Parathyroid adenoma (tissue), 2 donors: Measurements from ENCODE around the gene SRGAP1.

ENCODE experiments used
- H2AFZ ChIP-seq: fragments of 300-600 bp; sonication (generic); one replicate; pipeline ENCODE4 v1.7.0; 2017; ENCODE audit warnings: antibody characterized with exemption, mild to moderate bottlenecking
- H3K27ac ChIP-seq: fragments of 300-600 bp; sonication (generic); one replicate; pipeline ENCODE4 v1.7.0; 2017
- H3K27me3 ChIP-seq: fragments of 300-600 bp; sonication (generic); one replicate; pipeline ENCODE4 v1.7.0; 2017; ENCODE audit warnings: low read length; ENCODE audit not compliant: control insufficient read depth, insufficient read depth
- H3K36me3 ChIP-seq: fragments of 300-600 bp; sonication (generic); one replicate; pipeline ENCODE4 v1.7.0; 2017; ENCODE audit warnings: low read length; ENCODE audit not compliant: control insufficient read depth, insufficient read depth
- H3K4me1 ChIP-seq: fragments of 300-600 bp; sonication (generic); one replicate; pipeline ENCODE4 v1.7.0; 2017; ENCODE audit warnings: control low read depth
- H3K4me2 ChIP-seq: fragments of 300-600 bp; sonication (generic); one replicate; pipeline ENCODE4 v1.7.0; 2017; ENCODE audit warnings: low read length
- H3K4me3 ChIP-seq: fragments of 300-600 bp; sonication (generic); one replicate; pipeline ENCODE4 v1.7.0; 2017; ENCODE audit warnings: low read depth, low read length
- H3K79me2 ChIP-seq: fragments of 300-600 bp; sonication (generic); one replicate; pipeline ENCODE4 v1.7.0; 2017; ENCODE audit warnings: control low read depth
- H3K9ac ChIP-seq: fragments of 300-600 bp; sonication (generic); one replicate; pipeline ENCODE4 v1.7.0; 2017; ENCODE audit warnings: mild to moderate bottlenecking
- H3K9me3 ChIP-seq: fragments of 300-600 bp; sonication (generic); one replicate; pipeline ENCODE4 v1.7.0; 2017; ENCODE audit warnings: low read length; ENCODE audit not compliant: control insufficient read depth
- CTCF ChIP-seq: fragments of 300-600 bp; sonication (generic); IDR thresholded peaks from one replicate; pipeline ENCODE4 v1.7.0; 2017; ENCODE audit warnings: antibody characterized with exemption, mild to moderate bottlenecking
- donor health status: primary hyperparathyroidism.

The SRGAP1 gene

GRCh38 chr12:63846238-63846967 lies 1.9 kb downstream of the SRGAP1 start:
- Histone ChIP-seq H3K79me2 (peaks cover 39% of the 10 kb centered on the region), H3K9me3 (no peaks in the 10 kb centered on the region), H2AFZ (peak overlapping the region; percentile 6), H3K27ac (peak overlapping the region; percentile 82), H3K4me2 (peak overlapping the region; percentile 60), H3K27me3 (no peaks in the 10 kb centered on the region), H3K36me3 (no peaks in the 10 kb centered on the region), H3K4me1 (peaks cover 9% of the 10 kb centered on the region), H3K4me3 (peak overlapping the region; percentile 87), H3K9ac (no peak overlapping the region)
- TF ChIP-seq CTCF, result no peak

- no peaks in the 10 kb centered on the region for H3K36me3 ChIP-seq
- no peak for TF ChIP-seq CTCF
- H3K27ac ChIP-seq, result no peak overlapping the region
- H3K9me3 ChIP-seq, result no peaks in the 10 kb centered on the region
- H3K27me3 ChIP-seq, result no peaks in the 10 kb centered on the region
- H3K4me3 ChIP-seq, result no peak overlapping the region
- H3K9ac ChIP-seq, result no peak overlapping the region
- peak overlapping the region; percentile 2 for H2AFZ ChIP-seq
- H3K4me2 ChIP-seq, result peak overlapping the region; percentile 1
- peaks cover 9% of the 10 kb centered on the region for H3K4me1 ChIP-seq
- H3K79me2 ChIP-seq, result peaks cover 57% of the 10 kb centered on the region
These were observed 4.0 kb downstream of the SRGAP1 start for GRCh38 chr12:63848450-63848849.

- H3K9me3 ChIP-seq, result no peaks in the 10 kb centered on the region
- TF ChIP-seq CTCF, result no peak
- H2AFZ ChIP-seq, result no peak overlapping the region
These were observed 4.7 kb downstream of the SRGAP1 start for GRCh38 chr12:63849106-63849620.

GRCh38 chr12:63849641-63850040 lies 5.1 kb downstream of the SRGAP1 start:
- no peak overlapping the region for H3K27ac ChIP-seq
- no peak overlapping the region for H3K4me3 ChIP-seq
- peaks cover 9% of the 10 kb centered on the region for H3K4me1 ChIP-seq
- H3K9me3 ChIP-seq, result no peaks in the 10 kb centered on the region
- no peak overlapping the region for H2AFZ ChIP-seq
- no peaks in the 10 kb centered on the region for H3K27me3 ChIP-seq
- TF ChIP-seq CTCF, result no peak
- no peaks in the 10 kb centered on the region for H3K36me3 ChIP-seq
- H3K4me2 ChIP-seq, result no peak overlapping the region
- H3K79me2 ChIP-seq, result peaks cover 63% of the 10 kb centered on the region
- H3K9ac ChIP-seq, result no peak overlapping the region

More at GRCh38 chr12:63849106-63849620, 4.7 kb downstream of the SRGAP1 start:
- Histone ChIP-seq H3K4me2 (no peak overlapping the region), H3K27ac (no peak overlapping the region), H3K27me3 (no peaks in the 10 kb centered on the region), H3K4me3 (no peak overlapping the region), H3K36me3 (no peaks in the 10 kb centered on the region), H3K79me2 (peaks cover 62% of the 10 kb centered on the region), H3K9ac (no peak overlapping the region), H3K4me1 (peaks cover 9% of the 10 kb centered on the region)

GRCh38 chr12:63853978-63854377 lies 9.5 kb downstream of the SRGAP1 start:
- Histone ChIP-seq H3K4me3 (no peak overlapping the region), H3K79me2 (peaks cover 66% of the 10 kb centered on the region), H3K27me3 (no peaks in the 10 kb centered on the region), H3K36me3 (no peaks in the 10 kb centered on the region), H3K27ac (no peak overlapping the region), H3K9me3 (no peaks in the 10 kb centered on the region), H3K9ac (no peak overlapping the region), H3K4me1 (no peaks in the 10 kb centered on the region), H3K4me2 (no peak overlapping the region), H2AFZ (no peak overlapping the region)
- TF ChIP-seq CTCF, result no peak
